Measurements from ENCODE around the gene VDAC2. TPM values are rescaled to one million over a fixed set of nuclear protein-coding genes. Genes with fewer than 3 reads are reported as not detected.
A peak's percentile ranks its signal among the peaks of the same experiment; 100 is the strongest.
"Not testable (repeated sequence)": the region's sequence is repeated elsewhere in the genome, so short reads cannot be mapped to it uniquely, and the experiment has no call there.

The VDAC2 gene
- polyA plus RNA-seq, 6 donors from 2014 or later: 137 to 212 (median 151) TPM

- Mint-ChIP-seq H3K27ac (no peak overlapping the region), H3K27me3 (no peaks in the 10 kb centered on the region), H3K9me3 (no peaks in the 10 kb centered on the region), H3K36me3 (no peaks in the 10 kb centered on the region), H3K4me1 (peaks cover 0 to 8% (median 5%) of the 10 kb centered on the region in 3 donors), H3K4me3 (no peak overlapping the region)
- ATAC-seq (ENCODE audit: low read depth in 2 of 2): no peak
- no peak for DNase-seq
Measured at GRCh38 chr10:75205908-75206307, 4.7 kb upstream of the VDAC2 start.

DNA sequence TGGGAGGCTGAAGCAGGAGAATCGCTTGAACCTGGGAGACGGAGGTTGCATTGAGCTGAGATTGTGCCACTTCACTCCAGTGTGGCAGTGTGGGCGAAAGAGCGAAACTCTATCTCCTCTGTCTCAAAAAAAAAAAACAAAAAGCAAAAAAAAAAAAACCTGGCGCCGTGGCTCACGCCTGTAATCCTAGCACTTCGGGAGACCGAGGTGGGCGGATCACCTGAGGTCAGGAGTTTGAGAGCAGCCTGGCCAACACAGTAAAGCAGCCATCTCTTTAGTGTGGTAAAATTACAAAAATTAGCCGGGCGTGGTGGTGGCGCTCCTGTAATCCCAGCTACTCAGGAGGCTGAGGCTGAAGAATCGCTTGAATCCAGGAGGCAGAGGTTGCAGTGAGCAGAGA is 4.0 kb upstream of the VDAC2 start:
- H3K4me1 Mint-ChIP-seq: peaks cover 5 to 14% (median 10%) of the 10 kb centered on the region in 3 donors
- H3K27me3 Mint-ChIP-seq; ATAC-seq (ENCODE audit: low read depth in 2 of 2); H3K9me3 Mint-ChIP-seq; DNase-seq; H3K36me3 Mint-ChIP-seq: not testable (repeated sequence)
- peak overlapping the region in 1 of 8 donors; percentile 47 for H3K4me3 Mint-ChIP-seq
- H3K27ac Mint-ChIP-seq: peak overlapping the region in 1 of 6 donors; percentile 66

DNA sequence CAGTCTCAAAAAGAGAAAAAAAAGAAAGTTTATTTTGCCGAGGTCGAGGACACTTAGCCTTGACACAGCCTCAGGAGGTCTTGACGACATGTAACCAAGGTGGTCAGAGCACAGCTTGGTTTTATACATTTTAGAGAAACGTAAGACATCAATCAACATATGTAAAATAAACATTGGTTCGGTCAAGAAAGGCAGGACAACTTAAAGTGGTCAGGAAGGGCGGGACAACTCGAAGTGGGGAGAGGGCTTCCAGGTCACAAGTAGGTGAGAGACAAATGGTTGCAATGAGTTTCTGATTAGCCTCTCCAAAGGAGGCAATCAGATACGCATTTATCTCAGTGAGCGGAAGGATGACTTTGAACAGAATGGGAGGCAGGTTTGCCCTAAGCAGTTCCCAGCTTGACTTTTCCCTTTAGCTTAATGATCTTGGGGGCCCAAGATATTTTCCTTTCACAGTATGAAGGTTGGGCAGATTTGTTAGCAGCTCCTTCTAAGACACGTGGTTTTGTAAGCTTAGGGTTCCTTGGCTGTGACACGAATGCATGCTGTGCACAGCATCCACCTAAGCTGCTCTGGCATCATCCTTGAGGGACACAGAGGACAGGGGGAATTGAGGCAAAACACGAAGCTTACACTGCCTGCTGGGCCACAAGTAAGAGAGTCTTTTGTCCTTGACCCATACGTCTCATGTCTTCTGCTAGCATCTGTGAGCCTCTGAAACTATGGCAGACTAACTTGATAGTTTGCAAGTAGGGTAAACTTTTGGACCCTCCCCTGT is 3.3 kb upstream of the VDAC2 start:
- DNase-seq (no peak), ATAC-seq (ENCODE audit: low read depth in 2 of 2) (no peak)
- H3K9me3 Mint-ChIP-seq: no peaks in the 10 kb centered on the region
- peaks cover 6 to 16% (median 11%) of the 10 kb centered on the region in 3 donors for H3K4me1 Mint-ChIP-seq
- H3K27me3 Mint-ChIP-seq: no peaks in the 10 kb centered on the region
- H3K4me3 Mint-ChIP-seq: peak overlapping the region in 3 of 8 donors; percentile 16 to 84 (median 30)
- H3K36me3 Mint-ChIP-seq: no peaks in the 10 kb centered on the region
- H3K27ac Mint-ChIP-seq: peak overlapping the region in 4 of 6 donors; percentile 22 to 66 (median 40)

- Mint-ChIP-seq H3K36me3 (no peaks in the 10 kb centered on the region), H3K27ac (peak overlapping the region in 2 of 6 donors; percentile 59 to 98), H3K4me3 (peak overlapping the region in 1 of 8 donors; percentile 84), H3K27me3 (no peaks in the 10 kb centered on the region), H3K4me1 (peaks cover 6 to 21% (median 11%) of the 10 kb centered on the region in 3 donors), H3K9me3 (no peaks in the 10 kb centered on the region)
- DNase-seq (no peak), ATAC-seq (ENCODE audit: low read depth in 2 of 2) (no peak)
Measured at GRCh38 chr10:75207857-75208144, 2.8 kb upstream of the VDAC2 start.

- peak overlapping the region in 3 of 6 donors; percentile 59 to 98 (median 75) for H3K27ac Mint-ChIP-seq
- no peaks in the 10 kb centered on the region for H3K9me3 Mint-ChIP-seq
- no peaks in the 10 kb centered on the region for H3K27me3 Mint-ChIP-seq
- DNase-seq (no peak), ATAC-seq (ENCODE audit: low read depth in 2 of 2) (no peak)
- H3K4me1 Mint-ChIP-seq: peaks cover 6 to 23% (median 11%) of the 10 kb centered on the region in 3 donors
- peak overlapping the region in 6 of 8 donors; percentile 12 to 84 (median 50) for H3K4me3 Mint-ChIP-seq
- no peaks in the 10 kb centered on the region for H3K36me3 Mint-ChIP-seq
Measured at GRCh38 chr10:75208181-75208580, 2.4 kb upstream of the VDAC2 start.

GRCh38 chr10:75209086-75209920 is 1.3 kb upstream of the VDAC2 start:
- H3K9me3 Mint-ChIP-seq: no peaks in the 10 kb centered on the region
- H3K4me1 Mint-ChIP-seq: peaks cover 10 to 27% (median 11%) of the 10 kb centered on the region in 3 donors
- H3K36me3 Mint-ChIP-seq: peaks cover 0 to 4% of the 10 kb centered on the region in 2 donors
- H3K27ac Mint-ChIP-seq: peak overlapping the region; percentile 98 to 100 (median 100)
- no peak for DNase-seq
- no peak for ATAC-seq (ENCODE audit: low read depth in 2 of 2)
- peak overlapping the region; percentile 91 to 100 (median 99) for H3K4me3 Mint-ChIP-seq
- H3K27me3 Mint-ChIP-seq: no peaks in the 10 kb centered on the region

DNA sequence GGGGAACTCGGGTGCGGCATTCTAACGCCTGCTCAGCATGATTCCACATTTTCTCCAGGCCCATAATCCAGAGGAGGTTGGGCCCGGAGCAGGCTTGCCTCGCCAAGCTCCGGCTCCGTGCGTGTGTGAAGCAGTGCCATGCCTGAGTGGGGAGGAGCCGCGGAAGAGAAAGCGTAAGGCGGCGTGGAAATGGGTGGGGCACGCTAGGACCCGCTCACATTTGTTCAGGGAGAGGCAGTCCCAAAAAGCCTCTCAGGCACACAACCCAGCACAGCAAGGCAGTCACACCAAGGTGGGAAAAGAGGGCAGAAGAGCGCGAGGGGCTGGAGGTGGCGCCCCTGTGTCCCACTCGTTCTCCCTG is 695 bp upstream of the VDAC2 start:
- Mint-ChIP-seq H3K4me1 (peaks cover 10 to 30% (median 11%) of the 10 kb centered on the region in 3 donors), H3K4me3 (peak overlapping the region; percentile 91 to 100 (median 99)), H3K27ac (peak overlapping the region; percentile 98 to 100 (median 100)), H3K27me3 (no peaks in the 10 kb centered on the region), H3K9me3 (no peaks in the 10 kb centered on the region), H3K36me3 (peaks cover 0 to 4% of the 10 kb centered on the region in 2 donors)
- DNase-seq (no peak), ATAC-seq (ENCODE audit: low read depth in 2 of 2) (peak; percentile 52)

DNA sequence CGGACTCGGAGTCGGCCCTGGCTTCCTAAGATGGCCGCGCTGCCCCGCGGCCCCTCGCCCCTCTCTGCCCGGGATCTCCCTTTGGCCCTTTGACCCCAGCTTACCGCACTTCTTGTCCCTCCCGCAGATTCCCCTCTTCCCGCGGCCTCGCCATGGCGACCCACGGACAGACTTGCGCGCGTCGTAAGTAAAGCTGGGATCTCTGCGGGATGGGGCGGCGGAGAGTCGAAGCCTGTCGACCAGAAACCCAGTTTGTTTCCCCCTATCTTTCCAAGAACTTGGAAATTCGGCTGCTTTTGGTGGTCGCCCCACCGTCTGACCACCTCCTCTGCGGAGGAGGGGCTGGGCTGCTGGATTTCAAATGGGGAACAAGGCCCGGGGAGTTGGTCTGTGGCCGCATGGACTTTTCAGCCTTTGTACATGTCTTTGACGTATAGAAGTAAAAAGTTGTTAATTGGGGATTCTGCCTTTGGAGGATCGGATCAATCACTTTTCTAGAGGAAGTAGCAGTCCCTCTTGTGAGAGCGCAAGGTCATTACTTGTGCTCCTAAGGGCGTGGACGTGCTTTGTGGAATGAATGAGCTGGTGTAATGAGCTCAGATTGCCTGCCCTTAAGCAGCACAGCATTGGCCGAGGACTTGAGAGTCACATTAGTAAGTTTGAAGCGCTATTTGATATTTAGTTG is 553 bp downstream of the VDAC2 start:
- H3K4me1 Mint-ChIP-seq: peaks cover 11 to 34% (median 15%) of the 10 kb centered on the region in 3 donors
- H3K27ac Mint-ChIP-seq: peak overlapping the region; percentile 95 to 100 (median 98)
- no peaks in the 10 kb centered on the region for H3K9me3 Mint-ChIP-seq
- ATAC-seq (ENCODE audit: low read depth in 2 of 2): no peak
- DNase-seq: peak; percentile 19
- H3K27me3 Mint-ChIP-seq: no peaks in the 10 kb centered on the region
- peaks cover 0 to 7% of the 10 kb centered on the region in 2 donors for H3K36me3 Mint-ChIP-seq
- peak overlapping the region; percentile 91 to 100 (median 98) for H3K4me3 Mint-ChIP-seq

DNA sequence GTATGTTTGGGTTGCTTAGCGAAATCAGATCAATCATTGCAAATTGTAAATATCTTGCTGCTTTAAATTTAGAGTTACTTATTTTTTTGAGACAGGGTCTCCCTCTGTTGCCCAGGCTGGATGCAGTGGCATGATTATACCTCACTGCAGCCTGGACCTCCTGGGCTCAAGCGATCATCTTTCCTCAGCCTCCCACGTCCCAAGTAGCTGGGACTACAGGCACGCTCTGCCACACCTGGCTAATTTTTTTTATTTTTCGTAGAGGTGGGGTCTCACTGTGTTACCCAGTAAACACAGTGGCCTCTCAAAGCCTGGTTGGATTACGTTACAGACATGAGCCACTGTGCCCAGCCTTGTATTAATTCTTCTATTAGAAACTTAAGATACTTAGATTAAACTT is 1.7 kb downstream of the VDAC2 start:
- ATAC-seq (ENCODE audit: low read depth in 2 of 2) (no peak), DNase-seq (no peak)
- H3K27ac Mint-ChIP-seq: peak overlapping the region; percentile 20 to 98 (median 68)
- no peaks in the 10 kb centered on the region for H3K27me3 Mint-ChIP-seq
- H3K4me1 Mint-ChIP-seq: peaks cover 11 to 41% (median 17%) of the 10 kb centered on the region in 3 donors
- H3K4me3 Mint-ChIP-seq: peak overlapping the region; percentile 17 to 100 (median 94)
- H3K9me3 Mint-ChIP-seq: no peaks in the 10 kb centered on the region
- peaks cover 0 to 8% of the 10 kb centered on the region in 2 donors for H3K36me3 Mint-ChIP-seq

DNA sequence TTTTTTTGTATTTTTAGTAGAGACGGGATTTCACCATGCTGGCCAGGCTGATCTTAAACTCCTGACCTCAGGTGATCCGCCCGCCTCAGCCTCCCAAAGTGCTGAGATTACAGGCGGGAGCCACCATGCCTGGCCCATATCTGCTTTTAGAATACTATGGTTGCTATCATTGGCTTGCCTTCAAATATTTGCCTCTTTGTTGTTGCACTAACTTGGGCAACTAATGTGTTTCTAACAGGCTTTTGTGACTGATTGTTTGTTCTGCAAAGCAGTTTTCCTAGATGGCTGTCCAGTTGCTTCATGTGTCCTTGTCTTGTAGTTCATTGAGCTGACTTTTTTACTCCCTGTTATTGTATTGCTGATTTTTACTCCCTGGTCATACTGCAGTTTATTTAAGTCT is 9.7 kb downstream of the VDAC2 start:
- no peak overlapping the region for H3K4me3 Mint-ChIP-seq
- ATAC-seq (ENCODE audit: low read depth in 2 of 2): no peak
- no peaks in the 10 kb centered on the region for H3K27me3 Mint-ChIP-seq
- H3K27ac Mint-ChIP-seq: no peak overlapping the region
- H3K4me1 Mint-ChIP-seq: peaks cover 19 to 29% (median 24%) of the 10 kb centered on the region in 3 donors
- peaks cover 22% of the 10 kb centered on the region in 2 donors for H3K36me3 Mint-ChIP-seq
- DNase-seq: no peak
- H3K9me3 Mint-ChIP-seq: no peaks in the 10 kb centered on the region

DNA sequence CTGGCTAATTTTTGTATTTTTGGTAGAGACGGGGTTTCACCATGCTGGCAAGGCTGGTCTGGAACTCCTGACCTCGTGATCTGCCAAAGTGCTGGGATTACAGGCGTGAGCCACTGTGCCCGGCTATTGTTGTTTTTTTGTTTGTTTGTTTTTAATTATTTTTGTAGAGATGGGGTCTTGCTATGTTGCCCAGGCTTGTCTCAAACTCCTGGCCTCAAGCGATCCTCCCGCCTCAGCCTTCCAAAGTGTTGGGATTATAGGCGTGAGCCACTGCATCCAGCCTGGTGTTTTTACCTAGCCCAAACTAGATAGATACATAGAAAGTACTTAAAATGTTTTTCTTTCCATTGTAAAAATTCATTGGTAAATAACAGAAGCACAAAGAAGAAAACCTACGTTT is 10.9 kb downstream of the VDAC2 start:
- peaks cover 24 to 33% (median 25%) of the 10 kb centered on the region in 3 donors for H3K4me1 Mint-ChIP-seq
- not testable (repeated sequence) for H3K9me3 Mint-ChIP-seq; H3K27me3 Mint-ChIP-seq; H3K4me3 Mint-ChIP-seq; ATAC-seq (ENCODE audit: low read depth in 2 of 2); DNase-seq
- peaks cover 18 to 22% of the 10 kb centered on the region in 2 donors for H3K36me3 Mint-ChIP-seq
- peak overlapping the region in 1 of 6 donors; percentile 42 for H3K27ac Mint-ChIP-seq

DNA sequence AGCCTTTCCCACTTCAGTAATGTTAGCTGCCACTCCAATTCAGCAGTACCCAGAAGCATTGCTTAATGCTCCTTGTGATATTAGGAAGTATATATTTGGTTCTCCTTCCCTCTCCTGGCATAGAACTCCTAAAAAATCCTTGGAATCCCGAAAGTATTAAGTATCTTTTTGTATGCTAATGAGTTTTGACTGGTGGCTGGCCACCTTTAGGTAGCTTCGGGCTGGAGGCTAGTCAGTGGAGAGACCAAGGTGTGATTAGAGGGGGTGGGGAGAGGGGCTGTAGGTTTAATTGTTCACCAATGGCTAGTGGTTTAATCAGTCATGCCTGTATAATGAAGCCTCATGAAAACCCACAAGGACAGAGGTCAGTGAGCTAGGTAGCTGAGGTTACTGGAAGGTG is 12.9 kb downstream of the VDAC2 start:
- Mint-ChIP-seq H3K4me3 (no peak overlapping the region), H3K4me1 (peaks cover 25 to 36% (median 28%) of the 10 kb centered on the region in 3 donors), H3K9me3 (no peaks in the 10 kb centered on the region), H3K27ac (peak overlapping the region in 3 of 6 donors; percentile 18 to 62 (median 44)), H3K36me3 (peaks cover 18 to 21% of the 10 kb centered on the region in 2 donors), H3K27me3 (no peaks in the 10 kb centered on the region)
- ATAC-seq (ENCODE audit: low read depth in 2 of 2) (no peak), DNase-seq (no peak)

- ATAC-seq (ENCODE audit: low read depth in 2 of 2): no peak
- H3K27me3 Mint-ChIP-seq: no peaks in the 10 kb centered on the region
- DNase-seq: no peak
- peaks cover 5 to 12% of the 10 kb centered on the region in 2 donors for H3K36me3 Mint-ChIP-seq
- no peaks in the 10 kb centered on the region for H3K9me3 Mint-ChIP-seq
- no peak overlapping the region for H3K4me3 Mint-ChIP-seq
- peaks cover 23 to 42% (median 42%) of the 10 kb centered on the region in 3 donors for H3K4me1 Mint-ChIP-seq
- H3K27ac Mint-ChIP-seq: peak overlapping the region in 3 of 6 donors; percentile 44 to 83 (median 82)
Measured at GRCh38 chr10:75226095-75226494, 15.5 kb downstream of the VDAC2 start.

All from naive B cell (primary cell).